DOHH2 (cell line): ENCODE data around the gene MARK4.

Source experiments
- H3F3A ChIP-seq: fragments of 200-600 bp; sonication (generic), shearing (Covaris generic); 2 replicates; pipeline ENCODE4 v1.6.0; 2016; ENCODE audit warnings: antibody characterized with exemption, mild to moderate bottlenecking; ENCODE audit not compliant: control insufficient read depth, insufficient read depth
- H3K27ac ChIP-seq: fragments of 200-600 bp; sonication (generic); 2 replicates; pipeline ENCODE4 v1.5.1; 2014; ENCODE audit warnings: low read depth, mild to moderate bottlenecking, low read length, moderate library complexity
- H3K27me3 ChIP-seq: fragments of 200-600 bp; sonication (generic); 2 replicates; pipeline ENCODE4 v1.6.1; 2014; ENCODE audit warnings: mild to moderate bottlenecking, low read length, mixed read lengths; ENCODE audit not compliant: control insufficient read depth
- H3K36me3 ChIP-seq: fragments of 200-600 bp; sonication (generic); 2 replicates; pipeline ENCODE4 v1.6.1; 2014; ENCODE audit warnings: mild to moderate bottlenecking, low read length, moderate library complexity, mixed read lengths; ENCODE audit not compliant: control insufficient read depth
- H3K4me1 ChIP-seq: fragments of 200-600 bp; sonication (generic); 2 replicates; pipeline ENCODE4 v1.6.1; 2014; ENCODE audit warnings: mild to moderate bottlenecking, low read length, mixed read lengths; ENCODE audit not compliant: control insufficient read depth
- H3K4me2 ChIP-seq: fragments of 200-600 bp; sonication (generic); 2 replicates; pipeline ENCODE4 v1.6.0; 2014; ENCODE audit warnings: mild to moderate bottlenecking, low read length, moderate library complexity
- H3K4me3 ChIP-seq: fragments of 200-600 bp; sonication (generic); 2 replicates; pipeline ENCODE4 v1.5.1; 2014; ENCODE audit warnings: mild to moderate bottlenecking, low read length, mixed read lengths
- H3K79me2 ChIP-seq: fragments of 200-600 bp; sonication (generic); 2 replicates; pipeline ENCODE4 v1.6.1; 2014; ENCODE audit warnings: mild to moderate bottlenecking, low read length, mixed read lengths; ENCODE audit not compliant: control insufficient read depth
- H3K9me2 ChIP-seq: fragments of 200-600 bp; sonication (generic); replicated peaks from 2 replicates; pipeline ENCODE4 v1.6.1; 2014; ENCODE audit warnings: mild to moderate bottlenecking, low read length, mixed read lengths; ENCODE audit not compliant: control insufficient read depth
- H3K9me3 ChIP-seq: fragments of 200-600 bp; sonication (generic); 2 replicates; pipeline ENCODE4 v1.6.1; 2014; ENCODE audit warnings: antibody characterized with exemption, low read length, mixed read lengths; ENCODE audit not compliant: control insufficient read depth, insufficient read depth
- H4K20me1 ChIP-seq: fragments of 200-600 bp; sonication (generic); 2 replicates; pipeline ENCODE4 v1.6.0; 2014; ENCODE audit warnings: low read depth, mild to moderate bottlenecking, antibody characterized with exemption, low read length, moderate library complexity; ENCODE audit not compliant: control insufficient read depth, insufficient read depth
- EZH2phosphoT487 ChIP-seq: fragments of 200-600 bp; sonication (generic); IDR thresholded peaks from 2 replicates; pipeline ENCODE4 v1.6.1; 2017; ENCODE audit warnings: borderline replicate concordance, mild to moderate bottlenecking, antibody characterized with exemption, low read length, moderate library complexity, mixed read lengths
- TF ChIP-seq, protein P1 (sequence below): fragments of 200-600 bp; sonication (generic); IDR thresholded peaks from one replicate; pipeline ENCODE4 v1.5.1; 2014; ENCODE audit warnings: antibody characterized with exemption, mild to moderate bottlenecking, low read depth, low read length; ENCODE audit not compliant: poor library complexity, severe bottlenecking

MARK4 gene

DNA sequence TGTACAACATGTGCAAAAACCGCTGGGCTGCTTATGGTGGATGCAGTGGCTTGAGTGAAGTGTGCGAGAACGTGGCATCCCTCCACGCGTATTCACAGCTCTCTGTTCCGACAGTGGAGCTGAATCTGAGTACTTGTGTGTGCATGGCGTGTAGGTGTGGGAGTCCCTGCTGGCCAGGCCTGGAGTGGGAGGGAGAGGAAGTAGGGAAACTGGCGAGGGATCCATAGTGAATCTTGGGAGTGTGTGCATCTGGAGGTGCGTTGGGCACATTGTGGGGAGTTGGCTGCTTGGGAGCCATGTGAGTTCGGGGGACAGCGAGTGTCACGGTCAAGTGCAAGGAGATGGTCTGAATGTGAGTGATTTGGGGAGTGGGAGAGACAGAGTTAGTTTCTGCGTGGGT is 91.8 kb downstream of the MARK4 start:
- TF ChIP-seq EZH2phosphoT487: no peak
- TF ChIP-seq, protein P1, sequence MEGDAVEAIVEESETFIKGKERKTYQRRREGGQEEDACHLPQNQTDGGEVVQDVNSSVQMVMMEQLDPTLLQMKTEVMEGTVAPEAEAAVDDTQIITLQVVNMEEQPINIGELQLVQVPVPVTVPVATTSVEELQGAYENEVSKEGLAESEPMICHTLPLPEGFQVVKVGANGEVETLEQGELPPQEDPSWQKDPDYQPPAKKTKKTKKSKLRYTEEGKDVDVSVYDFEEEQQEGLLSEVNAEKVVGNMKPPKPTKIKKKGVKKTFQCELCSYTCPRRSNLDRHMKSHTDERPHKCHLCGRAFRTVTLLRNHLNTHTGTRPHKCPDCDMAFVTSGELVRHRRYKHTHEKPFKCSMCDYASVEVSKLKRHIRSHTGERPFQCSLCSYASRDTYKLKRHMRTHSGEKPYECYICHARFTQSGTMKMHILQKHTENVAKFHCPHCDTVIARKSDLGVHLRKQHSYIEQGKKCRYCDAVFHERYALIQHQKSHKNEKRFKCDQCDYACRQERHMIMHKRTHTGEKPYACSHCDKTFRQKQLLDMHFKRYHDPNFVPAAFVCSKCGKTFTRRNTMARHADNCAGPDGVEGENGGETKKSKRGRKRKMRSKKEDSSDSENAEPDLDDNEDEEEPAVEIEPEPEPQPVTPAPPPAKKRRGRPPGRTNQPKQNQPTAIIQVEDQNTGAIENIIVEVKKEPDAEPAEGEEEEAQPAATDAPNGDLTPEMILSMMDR: no peak
- Histone ChIP-seq H3K4me3 (no peak overlapping the region), H3K4me2 (no peak overlapping the region), H3F3A (no peaks in the 10 kb centered on the region), H3K27me3 (no peaks in the 10 kb centered on the region), H3K27ac (no peak overlapping the region), H3K9me2 (no peaks in the 10 kb centered on the region), H3K79me2 (no peaks in the 10 kb centered on the region), H3K4me1 (peaks cover 8% of the 10 kb centered on the region), H3K9me3 (no peaks in the 10 kb centered on the region), H4K20me1 (no peaks in the 10 kb centered on the region), H3K36me3 (no peaks in the 10 kb centered on the region)

DNA sequence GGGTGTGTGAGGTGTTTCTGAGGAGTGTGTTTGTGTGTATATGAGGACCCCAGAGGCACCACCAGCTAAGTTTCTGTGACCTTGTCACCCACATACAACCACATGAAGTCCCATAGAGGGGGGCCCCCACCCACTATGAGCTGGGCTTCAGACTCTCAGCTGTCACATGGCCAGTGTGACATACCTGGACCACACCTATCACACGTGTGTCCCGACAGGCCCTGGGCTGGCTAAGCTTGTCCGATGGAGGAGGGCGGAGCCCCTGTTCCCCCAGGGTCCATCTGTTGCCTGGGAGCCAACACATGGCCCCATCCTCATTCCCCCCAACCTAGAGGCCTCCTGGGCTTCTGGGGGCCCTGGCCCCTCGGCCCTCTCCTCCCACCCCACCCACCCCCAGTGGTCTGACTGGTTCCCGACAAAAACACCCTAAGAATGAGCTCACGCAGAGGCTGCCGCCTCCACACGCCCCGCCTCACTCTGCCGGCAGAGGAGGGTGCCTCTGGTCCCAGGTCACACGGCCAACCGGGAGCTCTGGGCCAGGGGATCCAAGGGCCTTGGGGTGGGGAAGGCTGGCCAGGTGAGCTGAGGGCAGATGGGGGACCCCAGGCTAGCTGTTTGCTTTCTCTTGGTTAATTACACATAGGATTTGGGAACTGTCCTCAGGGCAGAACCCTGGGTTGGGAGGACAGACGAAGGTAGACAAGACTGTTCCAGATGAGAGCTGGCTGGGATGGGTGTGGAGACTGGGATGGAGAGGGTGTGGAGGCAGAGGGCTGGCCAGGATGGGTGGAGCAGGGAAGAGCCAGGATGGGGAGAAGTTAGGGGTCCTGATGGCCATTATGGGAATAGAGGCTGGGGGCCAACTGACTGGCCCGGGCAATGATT is 93.8 kb downstream of the MARK4 start:
- no peaks in the 10 kb centered on the region for H3K27me3 ChIP-seq
- no peaks in the 10 kb centered on the region for H3K36me3 ChIP-seq
- no peaks in the 10 kb centered on the region for H3K9me3 ChIP-seq
- peaks cover 6% of the 10 kb centered on the region for H3K4me1 ChIP-seq
- TF ChIP-seq EZH2phosphoT487: no peak
- TF ChIP-seq, protein P1: no peak
- no peaks in the 10 kb centered on the region for H4K20me1 ChIP-seq
- H3K79me2 ChIP-seq: no peaks in the 10 kb centered on the region
- no peak overlapping the region for H3K4me3 ChIP-seq
- H3K4me2 ChIP-seq: no peak overlapping the region
- no peaks in the 10 kb centered on the region for H3K9me2 ChIP-seq
- H3F3A ChIP-seq: no peaks in the 10 kb centered on the region
- H3K27ac ChIP-seq: no peak overlapping the region

DNA sequence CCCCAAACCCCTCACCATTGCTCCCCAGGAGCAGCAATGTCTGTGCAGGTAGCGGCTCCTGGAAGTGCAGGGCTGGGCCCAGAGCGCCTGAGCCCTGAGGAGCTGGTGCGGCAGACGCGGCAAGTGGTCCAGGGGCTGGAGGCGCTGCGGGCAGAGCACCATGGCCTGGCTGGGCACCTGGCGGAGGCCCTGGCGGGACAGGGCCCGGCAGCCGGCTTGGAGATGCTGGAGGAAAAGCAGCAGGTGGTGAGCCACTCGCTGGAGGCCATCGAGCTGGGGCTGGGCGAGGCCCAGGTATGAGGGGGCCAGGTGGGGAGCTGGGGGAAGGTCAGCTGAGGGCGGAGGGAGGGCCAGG is 94.4 kb downstream of the MARK4 start:
- no peaks in the 10 kb centered on the region for H4K20me1 ChIP-seq
- no peaks in the 10 kb centered on the region for H3K27me3 ChIP-seq
- H3K27ac ChIP-seq: no peak overlapping the region
- H3K4me1 ChIP-seq: peaks cover 3% of the 10 kb centered on the region
- no peaks in the 10 kb centered on the region for H3K79me2 ChIP-seq
- no peaks in the 10 kb centered on the region for H3F3A ChIP-seq
- H3K9me2 ChIP-seq: no peaks in the 10 kb centered on the region
- H3K36me3 ChIP-seq: no peaks in the 10 kb centered on the region
- H3K4me2 ChIP-seq: no peak overlapping the region
- H3K9me3 ChIP-seq: no peaks in the 10 kb centered on the region
- no peak for TF ChIP-seq EZH2phosphoT487
- TF ChIP-seq, protein P1: no peak
- no peak overlapping the region for H3K4me3 ChIP-seq
